ENCODE measurements around the gene COMT. TPM values are rescaled to one million over a fixed set of nuclear protein-coding genes. Genes with fewer than 3 reads are reported as not detected.

COMT gene
- total RNA-seq, 1 experiment from 2014 or later = 108 TPM

GRCh38 chr22:19988331-19988808 is 46.8 kb downstream of the COMT start (continued):
- TF ChIP-seq SIN3A (IDR thresholded peaks at IDR 0.05; ENCODE audit: borderline replicate concordance, insufficient read depth, low read depth, low read length) = no peak

GRCh38 chr22:19988965-19989724 is 47.6 kb downstream of the COMT start:
- CTCF ChIA-PET = no interaction called here
- intact Hi-C loops (cut with micrococcal nuclease; ENCODE audit: unreplicated experiment) = no loop called here
- ATAC-seq = no peak
- TF ChIP-seq REST (IDR thresholded peaks at IDR 0.05; ENCODE audit: insufficient read depth in 1 of 2, low read depth in 2 of 2, low read length in 1 of 2) (no peak), SIN3A (IDR thresholded peaks at IDR 0.05; ENCODE audit: borderline replicate concordance, insufficient read depth, low read depth, low read length) (no peak), CTCF (IDR thresholded peaks at IDR 0.05) (no peak), TCF7L2 (IDR thresholded peaks at IDR 0.05; ENCODE audit: low read depth, low read length) (no peak), POLR2AphosphoS5 (IDR thresholded peaks at IDR 0.05; ENCODE audit: low read depth, low read length) (no peak)
- POLR2A ChIA-PET = no interaction called here
- no peaks in the 10 kb centered on the region for H3K27me3 ChIP-seq (ENCODE audit: control insufficient read depth, insufficient read depth, low read length)
- no TSS peak for BruUV-seq (replicated peaks)
- H3K27ac ChIP-seq (ENCODE audit: low read length) = no peak overlapping the region
- H3K9me3 ChIP-seq (ENCODE audit: control insufficient read depth, insufficient read depth, low read depth, low read length) = no peaks in the 10 kb centered on the region
- no peak overlapping the region for H3K4me3 ChIP-seq (ENCODE audit: low read depth in 2 of 2, low read length in 2 of 2)
- H3K36me3 ChIP-seq (ENCODE audit: control insufficient read depth, insufficient read depth, low read length) = no peaks in the 10 kb centered on the region
- DNase-seq (ENCODE audit: low read depth, low spot score) = no peak
- peaks cover 6% of the 10 kb centered on the region; the same call in 1 of the 2 replicates for H3K4me1 ChIP-seq (ENCODE audit: control insufficient read depth, insufficient read depth, low read length)
- in situ Hi-C loops (cut with HindIII; ENCODE audit: low pct_unique_long_range_greater_than_20kb, low sequenced_read_pairs) = no loop called here

GRCh38 chr22:19989725-19990067 is 48.1 kb downstream of the COMT start:
- H3K4me3 ChIP-seq (ENCODE audit: low read depth in 2 of 2, low read length in 2 of 2) = no peak overlapping the region
- in situ Hi-C loops (cut with HindIII; ENCODE audit: low pct_unique_long_range_greater_than_20kb, low sequenced_read_pairs) = no loop called here
- intact Hi-C loops (cut with micrococcal nuclease; ENCODE audit: unreplicated experiment) = no loop called here
- H3K27ac ChIP-seq (ENCODE audit: low read length) = no peak overlapping the region
- no peaks in the 10 kb centered on the region for H3K9me3 ChIP-seq (ENCODE audit: control insufficient read depth, insufficient read depth, low read depth, low read length)
- TF ChIP-seq REST (IDR thresholded peaks at IDR 0.05; ENCODE audit: insufficient read depth in 1 of 2, low read depth in 2 of 2, low read length in 1 of 2) = no peak
- TF ChIP-seq TCF7L2 (IDR thresholded peaks at IDR 0.05; ENCODE audit: low read depth, low read length) = no peak
- no peak for TF ChIP-seq POLR2AphosphoS5 (IDR thresholded peaks at IDR 0.05; ENCODE audit: low read depth, low read length)
- no peak for TF ChIP-seq CTCF (IDR thresholded peaks at IDR 0.05)
- TF ChIP-seq SIN3A (IDR thresholded peaks at IDR 0.05; ENCODE audit: borderline replicate concordance, insufficient read depth, low read depth, low read length) = no peak
- peaks cover under 1% of the 10 kb centered on the region; the same call in 1 of the 2 replicates for H3K4me1 ChIP-seq (ENCODE audit: control insufficient read depth, insufficient read depth, low read length)
- POLR2A ChIA-PET = no interaction called here
- DNase-seq (ENCODE audit: low read depth, low spot score) (no peak), ATAC-seq (no peak)
- CTCF ChIA-PET = no interaction called here
- H3K27me3 ChIP-seq (ENCODE audit: control insufficient read depth, insufficient read depth, low read length) = no peaks in the 10 kb centered on the region
- no TSS peak for BruUV-seq (replicated peaks)
- no peaks in the 10 kb centered on the region for H3K36me3 ChIP-seq (ENCODE audit: control insufficient read depth, insufficient read depth, low read length)

All from Panc1 (cell line).